Suprapubic skin (tissue), 4 donors: Measurements from ENCODE around the gene INPP5E.

Experiments
- CTCF ChIP-seq, 2 donors: fragments of 200-600 bp in 1 of 2; fragments of 450-650 bp in 1 of 2; sonication (generic) in 1 of 2; IDR thresholded peaks; one replicate each; pipeline ENCODE4 v1.5.1; 2016 to 2019; ENCODE audit warnings: antibody characterized with exemption in 2 of 2, mild to moderate bottlenecking in 1 of 2, moderate library complexity in 1 of 2
- EP300 ChIP-seq: sonication (generic); formaldehyde crosslinking; IDR thresholded peaks from one replicate; pipeline ENCODE4 v1.6.1; 2017; ENCODE audit warnings: antibody characterized with exemption
- POLR2A ChIP-seq, 2 donors: fragments of 450-650 bp; IDR thresholded peaks; one replicate each; pipeline ENCODE4 v1.6.1; 2017; ENCODE audit warnings: antibody characterized with exemption in 2 of 2, mild to moderate bottlenecking in 2 of 2, moderate library complexity in 2 of 2
- POLR2AphosphoS5 ChIP-seq, 3 donors: sonication (generic); formaldehyde crosslinking; IDR thresholded peaks; one replicate each; pipeline ENCODE4 v1.6.1; 2017; ENCODE audit warnings: antibody characterized with exemption in 3 of 3

GRCh38 chr9:136407911-136408310 lies 31.7 kb downstream of the INPP5E start:
- TF ChIP-seq EP300, result no peak
- no peak for TF ChIP-seq CTCF (IDR thresholded peaks at IDR 0.05)
- no peak for TF ChIP-seq POLR2AphosphoS5 (IDR thresholded peaks at IDR 0.05)
- TF ChIP-seq POLR2A (IDR thresholded peaks at IDR 0.05), result no peak
